Uterus (tissue), 4 donors: ENCODE measurements around the gene SLC25A44. TPM values are rescaled to one million over a fixed set of nuclear protein-coding genes. Genes with fewer than 3 reads are reported as not detected.
A peak's percentile ranks its signal among the peaks of the same experiment; 100 is the strongest.

ENCODE experiments used
- DNase-seq, 2 donors: peaks; one replicate each; pipeline ENCODE4 v3.0.0-alpha.2; 2019 to 2020
- H3K27ac ChIP-seq, 2 donors: fragments of 200-600 bp; sonication (generic); 1 replicate in 1 of 2; 2 replicates in 1 of 2; pipeline ENCODE4 v1.5.1; 2016 to 2018
- H3K27me3 ChIP-seq, 2 donors: fragments of 200-600 bp; sonication (generic); one replicate each; pipeline ENCODE4 v1.5.1; 2018 to 2019; ENCODE audit warnings: control low read depth in 1 of 2
- H3K36me3 ChIP-seq, 2 donors: fragments of 200-600 bp; sonication (generic); one replicate each; pipeline ENCODE4 v1.5.1; 2019; ENCODE audit warnings: control low read depth in 1 of 2
- H3K4me1 ChIP-seq, 2 donors: fragments of 200-600 bp; sonication (generic); one replicate each; pipeline ENCODE4 v1.5.1; 2018 to 2019; ENCODE audit warnings: control low read depth in 1 of 2
- H3K4me3 ChIP-seq, 2 donors: fragments of 200-600 bp; sonication (generic); 1 replicate in 1 of 2; 2 replicates in 1 of 2; pipeline ENCODE4 v1.5.1; 2018 to 2019; ENCODE audit warnings: mild to moderate bottlenecking in 1 of 2
- H3K9me3 ChIP-seq, 2 donors: fragments of 200-600 bp; sonication (generic); one replicate each; pipeline ENCODE4 v1.5.1; 2019; ENCODE audit warnings: control low read depth in 1 of 2
- CTCF ChIP-seq, 4 experiments: fragments of 200-600 bp in 2 of 4; fragments of 450-650 bp in 2 of 4; sonication (generic) in 2 of 4; IDR thresholded peaks; one replicate each; pipeline ENCODE4 v1.5.1; 2016 to 2019; ENCODE audit warnings: antibody characterized with exemption in 4 of 4, mild to moderate bottlenecking in 2 of 4, moderate library complexity in 1 of 4
- POLR2A ChIP-seq, 2 donors: fragments of 450-650 bp; IDR thresholded peaks; one replicate each; pipeline ENCODE4 v1.6.1; 2016; ENCODE audit warnings: antibody characterized with exemption in 2 of 2, mild to moderate bottlenecking in 1 of 2, moderate library complexity in 1 of 2
- intact Hi-C: fragments of 100-400 bp; cut with DNase I; formaldehyde crosslinking; loops from one replicate; pipeline ENCODE4 v1.15.1; 2023; ENCODE audit warnings: low total_unique reads
- total RNA-seq, 4 donors: library from RNA; depleted of rRNA in 3 of 4; stranded (reverse); fragments of >200 nt in 3 of 4; gene quantifications; one replicate each; pipeline versions ENCODE4 v1.1.0 to v1.2.4, GENCODE V29; 2014 to 2023
- donor health status: DM: yes; HTN: yes; CAD: no.

The SLC25A44 gene
- total RNA-seq, 4 donors from 2014 or later: 5.9 to 26.9 (median 11.1) TPM

- Histone ChIP-seq H3K27ac (no peak overlapping the region), H3K27me3 (peaks cover 0 to 3% of the 10 kb centered on the region in 2 donors), H3K4me1 (peaks cover 0 to 5% of the 10 kb centered on the region in 2 donors), H3K9me3 (no peaks in the 10 kb centered on the region), H3K36me3 (no peaks in the 10 kb centered on the region), H3K4me3 (no peak overlapping the region)
- no peak for DNase-seq
- TF ChIP-seq CTCF (IDR thresholded peaks at IDR 0.05) (no peak), POLR2A (IDR thresholded peaks at IDR 0.05) (no peak)
- intact Hi-C loops: no loop called here
Measured at GRCh38 chr1:156242738-156243137, 48.8 kb downstream of the SLC25A44 start.

- intact Hi-C loops: no loop called here
- TF ChIP-seq POLR2A (IDR thresholded peaks at IDR 0.05): no peak
- Histone ChIP-seq H3K4me1 (peaks cover 0 to 5% of the 10 kb centered on the region in 2 donors), H3K27me3 (peaks cover 0 to 3% of the 10 kb centered on the region in 2 donors), H3K9me3 (no peaks in the 10 kb centered on the region), H3K4me3 (no peak overlapping the region), H3K27ac (no peak overlapping the region), H3K36me3 (no peaks in the 10 kb centered on the region)
- no peak for DNase-seq
Measured at GRCh38 chr1:156244126-156244525, 50.2 kb downstream of the SLC25A44 start.

GRCh38 chr1:156244712-156245111 lies 50.8 kb downstream of the SLC25A44 start:
- intact Hi-C loops: no loop called here
- DNase-seq: no peak
- no peak for TF ChIP-seq CTCF (IDR thresholded peaks at IDR 0.05)
- no peak for TF ChIP-seq POLR2A (IDR thresholded peaks at IDR 0.05)
- peaks cover 0 to 3% of the 10 kb centered on the region in 2 donors for H3K27me3 ChIP-seq
- no peak overlapping the region for H3K4me3 ChIP-seq
- no peaks in the 10 kb centered on the region for H3K36me3 ChIP-seq
- H3K4me1 ChIP-seq: peaks cover 0 to 5% of the 10 kb centered on the region in 2 donors
- H3K9me3 ChIP-seq: no peaks in the 10 kb centered on the region
- no peak overlapping the region for H3K27ac ChIP-seq

- Histone ChIP-seq H3K9me3 (no peaks in the 10 kb centered on the region), H3K36me3 (no peaks in the 10 kb centered on the region), H3K4me3 (peak overlapping the region in 1 of 2 donors; percentile 9), H3K4me1 (peaks cover 0 to 5% of the 10 kb centered on the region in 2 donors), H3K27ac (no peak overlapping the region), H3K27me3 (peaks cover 0 to 3% of the 10 kb centered on the region in 2 donors)
- DNase-seq: no peak
- TF ChIP-seq CTCF (IDR thresholded peaks at IDR 0.05) (no peak), POLR2A (IDR thresholded peaks at IDR 0.05) (no peak)
- intact Hi-C loops: no loop called here
Measured at GRCh38 chr1:156245451-156246232, 51.7 kb downstream of the SLC25A44 start.

- intact Hi-C loops: no loop called here
- TF ChIP-seq CTCF (IDR thresholded peaks at IDR 0.05): no peak
- TF ChIP-seq POLR2A (IDR thresholded peaks at IDR 0.05): no peak
- Histone ChIP-seq H3K27me3 (peaks cover 0 to 3% of the 10 kb centered on the region in 2 donors), H3K4me1 (peaks cover 0 to 5% of the 10 kb centered on the region in 2 donors), H3K4me3 (no peak overlapping the region), H3K36me3 (no peaks in the 10 kb centered on the region), H3K27ac (no peak overlapping the region), H3K9me3 (no peaks in the 10 kb centered on the region)
- DNase-seq: no peak
Measured at GRCh38 chr1:156246241-156246780, 52.4 kb downstream of the SLC25A44 start.
